ENCODE measurements around the gene XPO6. TPM values are rescaled to one million over a fixed set of nuclear protein-coding genes. Genes with fewer than 3 reads are reported as not detected.

XPO6 gene
- total and polyA plus RNA-seq, 4 donors = 27.5 to 50.0 (median 36.0) TPM

DNA sequence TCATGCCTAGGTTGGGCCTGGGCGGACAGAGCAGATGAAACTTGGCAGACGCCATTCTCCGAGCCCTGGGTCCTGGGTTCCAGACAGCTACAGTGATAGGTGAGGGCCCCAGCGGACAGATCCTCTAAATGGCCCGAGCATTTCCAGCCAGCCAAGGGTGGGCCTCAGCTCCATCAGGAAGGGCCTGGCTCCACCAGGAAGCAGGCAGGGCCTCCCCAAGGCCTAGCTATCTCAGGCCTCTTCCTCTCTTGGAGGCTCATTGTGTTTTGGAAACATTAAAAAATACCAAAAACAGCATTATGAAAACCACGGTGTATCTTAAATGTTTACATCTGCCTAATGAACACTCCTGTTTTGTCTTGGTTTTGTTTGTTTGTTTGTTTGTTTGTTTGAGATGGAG, 42.4 kb upstream of the XPO6 start:
- no peak overlapping the region for H3K27ac ChIP-seq (ENCODE audit: low read depth in 1 of 2, low read length in 2 of 2)
- TF ChIP-seq HNF4G (IDR thresholded peaks at IDR 0.05) (no peak), NR2F2 (IDR thresholded peaks at IDR 0.05) (no peak), GABPA (IDR thresholded peaks at IDR 0.05 in 1 of 2, conservative IDR thresholded peaks at IDR 0.05 in 1 of 2) (no peak), RAD21 (IDR thresholded peaks at IDR 0.05) (no peak), JUND (IDR thresholded peaks at IDR 0.05) (no peak), YY1 (IDR thresholded peaks at IDR 0.05) (no peak), HNF4A (conservative IDR thresholded peaks at IDR 0.05) (no peak), RXRA (IDR thresholded peaks at IDR 0.05) (no peak), FOXA2 (IDR thresholded peaks at IDR 0.05) (no peak), TAF1 (conservative IDR thresholded peaks at IDR 0.05) (no peak), FOXA1 (IDR thresholded peaks at IDR 0.05) (no peak), SP1 (IDR thresholded peaks at IDR 0.05) (no peak), EGR1 (IDR thresholded peaks at IDR 0.05; ENCODE audit: low read depth in 2 of 2) (no peak)
- TF ChIP-seq, protein P1, sequence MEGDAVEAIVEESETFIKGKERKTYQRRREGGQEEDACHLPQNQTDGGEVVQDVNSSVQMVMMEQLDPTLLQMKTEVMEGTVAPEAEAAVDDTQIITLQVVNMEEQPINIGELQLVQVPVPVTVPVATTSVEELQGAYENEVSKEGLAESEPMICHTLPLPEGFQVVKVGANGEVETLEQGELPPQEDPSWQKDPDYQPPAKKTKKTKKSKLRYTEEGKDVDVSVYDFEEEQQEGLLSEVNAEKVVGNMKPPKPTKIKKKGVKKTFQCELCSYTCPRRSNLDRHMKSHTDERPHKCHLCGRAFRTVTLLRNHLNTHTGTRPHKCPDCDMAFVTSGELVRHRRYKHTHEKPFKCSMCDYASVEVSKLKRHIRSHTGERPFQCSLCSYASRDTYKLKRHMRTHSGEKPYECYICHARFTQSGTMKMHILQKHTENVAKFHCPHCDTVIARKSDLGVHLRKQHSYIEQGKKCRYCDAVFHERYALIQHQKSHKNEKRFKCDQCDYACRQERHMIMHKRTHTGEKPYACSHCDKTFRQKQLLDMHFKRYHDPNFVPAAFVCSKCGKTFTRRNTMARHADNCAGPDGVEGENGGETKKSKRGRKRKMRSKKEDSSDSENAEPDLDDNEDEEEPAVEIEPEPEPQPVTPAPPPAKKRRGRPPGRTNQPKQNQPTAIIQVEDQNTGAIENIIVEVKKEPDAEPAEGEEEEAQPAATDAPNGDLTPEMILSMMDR (IDR thresholded peaks at IDR 0.05; ENCODE audit: low read depth, low read length, missing input control) = no peak
- TF ChIP-seq, protein P2, sequence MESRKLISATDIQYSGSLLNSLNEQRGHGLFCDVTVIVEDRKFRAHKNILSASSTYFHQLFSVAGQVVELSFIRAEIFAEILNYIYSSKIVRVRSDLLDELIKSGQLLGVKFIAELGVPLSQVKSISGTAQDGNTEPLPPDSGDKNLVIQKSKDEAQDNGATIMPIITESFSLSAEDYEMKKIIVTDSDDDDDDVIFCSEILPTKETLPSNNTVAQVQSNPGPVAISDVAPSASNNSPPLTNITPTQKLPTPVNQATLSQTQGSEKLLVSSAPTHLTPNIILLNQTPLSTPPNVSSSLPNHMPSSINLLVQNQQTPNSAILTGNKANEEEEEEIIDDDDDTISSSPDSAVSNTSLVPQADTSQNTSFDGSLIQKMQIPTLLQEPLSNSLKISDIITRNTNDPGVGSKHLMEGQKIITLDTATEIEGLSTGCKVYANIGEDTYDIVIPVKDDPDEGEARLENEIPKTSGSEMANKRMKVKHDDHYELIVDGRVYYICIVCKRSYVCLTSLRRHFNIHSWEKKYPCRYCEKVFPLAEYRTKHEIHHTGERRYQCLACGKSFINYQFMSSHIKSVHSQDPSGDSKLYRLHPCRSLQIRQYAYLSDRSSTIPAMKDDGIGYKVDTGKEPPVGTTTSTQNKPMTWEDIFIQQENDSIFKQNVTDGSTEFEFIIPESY (IDR thresholded peaks at IDR 0.05) = no peak
- TF ChIP-seq, protein P3, sequence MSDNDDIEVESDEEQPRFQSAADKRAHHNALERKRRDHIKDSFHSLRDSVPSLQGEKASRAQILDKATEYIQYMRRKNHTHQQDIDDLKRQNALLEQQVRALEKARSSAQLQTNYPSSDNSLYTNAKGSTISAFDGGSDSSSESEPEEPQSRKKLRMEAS (IDR thresholded peaks at IDR 0.05) = no peak
- TF ChIP-seq, protein P4, sequence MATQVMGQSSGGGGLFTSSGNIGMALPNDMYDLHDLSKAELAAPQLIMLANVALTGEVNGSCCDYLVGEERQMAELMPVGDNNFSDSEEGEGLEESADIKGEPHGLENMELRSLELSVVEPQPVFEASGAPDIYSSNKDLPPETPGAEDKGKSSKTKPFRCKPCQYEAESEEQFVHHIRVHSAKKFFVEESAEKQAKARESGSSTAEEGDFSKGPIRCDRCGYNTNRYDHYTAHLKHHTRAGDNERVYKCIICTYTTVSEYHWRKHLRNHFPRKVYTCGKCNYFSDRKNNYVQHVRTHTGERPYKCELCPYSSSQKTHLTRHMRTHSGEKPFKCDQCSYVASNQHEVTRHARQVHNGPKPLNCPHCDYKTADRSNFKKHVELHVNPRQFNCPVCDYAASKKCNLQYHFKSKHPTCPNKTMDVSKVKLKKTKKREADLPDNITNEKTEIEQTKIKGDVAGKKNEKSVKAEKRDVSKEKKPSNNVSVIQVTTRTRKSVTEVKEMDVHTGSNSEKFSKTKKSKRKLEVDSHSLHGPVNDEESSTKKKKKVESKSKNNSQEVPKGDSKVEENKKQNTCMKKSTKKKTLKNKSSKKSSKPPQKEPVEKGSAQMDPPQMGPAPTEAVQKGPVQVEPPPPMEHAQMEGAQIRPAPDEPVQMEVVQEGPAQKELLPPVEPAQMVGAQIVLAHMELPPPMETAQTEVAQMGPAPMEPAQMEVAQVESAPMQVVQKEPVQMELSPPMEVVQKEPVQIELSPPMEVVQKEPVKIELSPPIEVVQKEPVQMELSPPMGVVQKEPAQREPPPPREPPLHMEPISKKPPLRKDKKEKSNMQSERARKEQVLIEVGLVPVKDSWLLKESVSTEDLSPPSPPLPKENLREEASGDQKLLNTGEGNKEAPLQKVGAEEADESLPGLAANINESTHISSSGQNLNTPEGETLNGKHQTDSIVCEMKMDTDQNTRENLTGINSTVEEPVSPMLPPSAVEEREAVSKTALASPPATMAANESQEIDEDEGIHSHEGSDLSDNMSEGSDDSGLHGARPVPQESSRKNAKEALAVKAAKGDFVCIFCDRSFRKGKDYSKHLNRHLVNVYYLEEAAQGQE (IDR thresholded peaks at IDR 0.05) = no peak
- TF ChIP-seq, protein P5, sequence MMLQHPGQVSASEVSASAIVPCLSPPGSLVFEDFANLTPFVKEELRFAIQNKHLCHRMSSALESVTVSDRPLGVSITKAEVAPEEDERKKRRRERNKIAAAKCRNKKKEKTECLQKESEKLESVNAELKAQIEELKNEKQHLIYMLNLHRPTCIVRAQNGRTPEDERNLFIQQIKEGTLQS (IDR thresholded peaks at IDR 0.05) = no peak
- no peak for DNase-seq (ENCODE audit: low spot score)
- WGBS = 83% methylated on average over 6 of the region's 6 CpGs
- H3K9me3 ChIP-seq (ENCODE audit: control insufficient read depth in 4 of 4, low read length in 3 of 4) = no peaks in the 10 kb centered on the region
- H3K4me1 ChIP-seq (ENCODE audit: control insufficient read depth in 4 of 4, insufficient read depth in 4 of 4, low read length in 3 of 4) = peaks cover 0 to 6% (median 0%) of the 10 kb centered on the region in 4 donors
- H3K4me3 ChIP-seq (ENCODE audit: low read depth in 1 of 3, low read length in 3 of 3) = no peak overlapping the region
- H3K36me3 ChIP-seq (ENCODE audit: control insufficient read depth in 4 of 4, insufficient read depth in 3 of 4, low read depth in 1 of 4, low read length in 3 of 4) = no peaks in the 10 kb centered on the region
- no peak overlapping the region for H3K9ac ChIP-seq (ENCODE audit: low read depth in 1 of 2, low read length in 2 of 2)
- no peaks in the 10 kb centered on the region for H3K27me3 ChIP-seq (ENCODE audit: control insufficient read depth in 4 of 4, insufficient read depth in 4 of 4, low read length in 3 of 4)
